BE2C (cell line): ENCODE measurements around the gene IFNAR1.
"Not testable (repeated sequence)": the region's sequence is repeated elsewhere in the genome, so short reads cannot be mapped to it uniquely, and the experiment has no call there.

ENCODE experiments used
- DNase-seq: peaks from one replicate; pipeline ENCODE4 v3.0.0-alpha.2; 2020
- H3K27me3 ChIP-seq: fragments of 250-450 bp; sonication (Bioruptor Pico); 2 replicates; pipeline ENCODE4 v1.5.1; 2020; ENCODE audit warnings: mild to moderate bottlenecking
- H3K36me3 ChIP-seq: fragments of 250-450 bp; sonication (Bioruptor Pico); 2 replicates; pipeline ENCODE4 v1.5.1; 2020; ENCODE audit warnings: mild to moderate bottlenecking
- H3K4me1 ChIP-seq: fragments of 250-450 bp; sonication (Bioruptor Pico); 2 replicates; pipeline ENCODE4 v1.5.1; 2020
- H3K4me3 ChIP-seq: 2 replicates; pipeline ENCODE4 v1.5.1; 2011; ENCODE audit warnings: low read depth, low read length
- H3K9me3 ChIP-seq: fragments of 250-450 bp; sonication (Bioruptor Pico); 2 replicates; pipeline ENCODE4 v1.5.1; 2020
- CTCF ChIP-seq: IDR thresholded peaks from 2 replicates; pipeline ENCODE4 v1.5.1; 2012; ENCODE audit warnings: mild to moderate bottlenecking, low read depth, low read length

The IFNAR1 gene

GRCh38 chr21:33359446-33359845, 34.7 kb downstream of the IFNAR1 start:
- TF ChIP-seq CTCF, result no peak
- H3K9me3 ChIP-seq, result no peaks in the 10 kb centered on the region
- DNase-seq, result no peak
- no peaks in the 10 kb centered on the region; the same call in 1 of the 2 replicates for H3K4me1 ChIP-seq
- H3K36me3 ChIP-seq, result peaks cover 9% of the 10 kb centered on the region
- H3K4me3 ChIP-seq, result no peak overlapping the region
- peaks cover 3% of the 10 kb centered on the region for H3K27me3 ChIP-seq

- peaks cover 7% of the 10 kb centered on the region for H3K27me3 ChIP-seq
- no peaks in the 10 kb centered on the region for H3K9me3 ChIP-seq
- no peak for TF ChIP-seq CTCF
- no peaks in the 10 kb centered on the region; the same call in 1 of the 2 replicates for H3K4me1 ChIP-seq
- H3K36me3 ChIP-seq, result peaks cover 6% of the 10 kb centered on the region
- no peak overlapping the region for H3K4me3 ChIP-seq
- DNase-seq, result no peak
Observed at GRCh38 chr21:33360281-33360680, 35.5 kb downstream of the IFNAR1 start.

- no peaks in the 10 kb centered on the region; the same call in 1 of the 2 replicates for H3K4me1 ChIP-seq
- peak; percentile 81 for DNase-seq
- H3K36me3 ChIP-seq, result peaks cover 2% of the 10 kb centered on the region
- peak overlapping the region; percentile 31; the same call in 1 of the 2 replicates for H3K4me3 ChIP-seq
- peaks cover 7% of the 10 kb centered on the region for H3K27me3 ChIP-seq
- no peaks in the 10 kb centered on the region for H3K9me3 ChIP-seq
- peak; percentile 96 for TF ChIP-seq CTCF
Observed at GRCh38 chr21:33360881-33361602, 36.3 kb downstream of the IFNAR1 start.

GRCh38 chr21:33362044-33362555, 37.3 kb downstream of the IFNAR1 start:
- H3K27me3 ChIP-seq, result peaks cover 7% of the 10 kb centered on the region
- no peaks in the 10 kb centered on the region for H3K9me3 ChIP-seq
- no peaks in the 10 kb centered on the region; the same call in 1 of the 2 replicates for H3K36me3 ChIP-seq
- no peak for DNase-seq
- peak overlapping the region; percentile 31 for H3K4me3 ChIP-seq
- TF ChIP-seq CTCF, result no peak
- no peaks in the 10 kb centered on the region; the same call in 1 of the 2 replicates for H3K4me1 ChIP-seq

- not testable (repeated sequence) for H3K36me3 ChIP-seq, DNase-seq, H3K4me3 ChIP-seq, H3K9me3 ChIP-seq, H3K4me1 ChIP-seq, H3K27me3 ChIP-seq
Observed at GRCh38 chr21:33363911-33364609, 39.3 kb downstream of the IFNAR1 start.

- no peaks in the 10 kb centered on the region; the same call in 1 of the 2 replicates for H3K4me1 ChIP-seq
- H3K27me3 ChIP-seq, result peaks cover 7% of the 10 kb centered on the region
- no peaks in the 10 kb centered on the region for H3K36me3 ChIP-seq
- no peak overlapping the region for H3K4me3 ChIP-seq
- H3K9me3 ChIP-seq, result peaks cover under 1% of the 10 kb centered on the region; the same call in 1 of the 2 replicates
- no peak for DNase-seq
- no peak for TF ChIP-seq CTCF
Observed at GRCh38 chr21:33364830-33365229, 40.1 kb downstream of the IFNAR1 start.
